Measurements from ENCODE around the gene SHISAL2A.

DNA sequence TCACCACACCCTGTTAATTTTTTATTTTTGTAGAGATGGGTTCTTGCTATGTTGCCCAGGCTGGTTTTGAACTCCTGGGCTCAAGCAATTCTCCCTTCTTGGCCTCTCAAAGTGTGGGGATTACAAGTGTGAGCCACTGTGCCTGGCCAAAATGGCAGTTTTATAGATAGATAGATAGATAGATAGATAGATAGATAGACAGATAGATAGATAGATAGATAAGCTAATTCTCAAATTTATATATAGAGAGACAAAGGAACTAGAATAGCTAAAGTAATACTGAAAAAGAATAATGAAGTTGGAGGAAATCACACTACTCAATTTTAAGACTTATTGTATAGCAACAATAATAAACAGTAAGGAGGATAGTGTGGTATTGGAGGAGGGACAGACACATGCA lies 21.1 kb downstream of the SHISAL2A start:
- TF ChIP-seq, protein P1, sequence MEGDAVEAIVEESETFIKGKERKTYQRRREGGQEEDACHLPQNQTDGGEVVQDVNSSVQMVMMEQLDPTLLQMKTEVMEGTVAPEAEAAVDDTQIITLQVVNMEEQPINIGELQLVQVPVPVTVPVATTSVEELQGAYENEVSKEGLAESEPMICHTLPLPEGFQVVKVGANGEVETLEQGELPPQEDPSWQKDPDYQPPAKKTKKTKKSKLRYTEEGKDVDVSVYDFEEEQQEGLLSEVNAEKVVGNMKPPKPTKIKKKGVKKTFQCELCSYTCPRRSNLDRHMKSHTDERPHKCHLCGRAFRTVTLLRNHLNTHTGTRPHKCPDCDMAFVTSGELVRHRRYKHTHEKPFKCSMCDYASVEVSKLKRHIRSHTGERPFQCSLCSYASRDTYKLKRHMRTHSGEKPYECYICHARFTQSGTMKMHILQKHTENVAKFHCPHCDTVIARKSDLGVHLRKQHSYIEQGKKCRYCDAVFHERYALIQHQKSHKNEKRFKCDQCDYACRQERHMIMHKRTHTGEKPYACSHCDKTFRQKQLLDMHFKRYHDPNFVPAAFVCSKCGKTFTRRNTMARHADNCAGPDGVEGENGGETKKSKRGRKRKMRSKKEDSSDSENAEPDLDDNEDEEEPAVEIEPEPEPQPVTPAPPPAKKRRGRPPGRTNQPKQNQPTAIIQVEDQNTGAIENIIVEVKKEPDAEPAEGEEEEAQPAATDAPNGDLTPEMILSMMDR (conservative IDR thresholded peaks at IDR 0.05 in 1 of 2, IDR thresholded peaks at IDR 0.05 in 1 of 2; ENCODE audit: low read depth in 1 of 2, low read length in 2 of 2), result no peak
- no peak for TF ChIP-seq EZH2 (IDR thresholded peaks at IDR 0.05; ENCODE audit: low read length, missing control alignments)

All from fibroblast of lung (primary cell).